NOMO-1 (cell line): Measurements from ENCODE around the gene SQOR.

Experiments
- DNase-seq, 2 experiments: peaks; one replicate each; lab custom pipeline; 2025; ENCODE audit not compliant: unreplicated experiment in 2 of 2; lab: John Stamatoyannopoulos, UW

The SQOR gene

DNA sequence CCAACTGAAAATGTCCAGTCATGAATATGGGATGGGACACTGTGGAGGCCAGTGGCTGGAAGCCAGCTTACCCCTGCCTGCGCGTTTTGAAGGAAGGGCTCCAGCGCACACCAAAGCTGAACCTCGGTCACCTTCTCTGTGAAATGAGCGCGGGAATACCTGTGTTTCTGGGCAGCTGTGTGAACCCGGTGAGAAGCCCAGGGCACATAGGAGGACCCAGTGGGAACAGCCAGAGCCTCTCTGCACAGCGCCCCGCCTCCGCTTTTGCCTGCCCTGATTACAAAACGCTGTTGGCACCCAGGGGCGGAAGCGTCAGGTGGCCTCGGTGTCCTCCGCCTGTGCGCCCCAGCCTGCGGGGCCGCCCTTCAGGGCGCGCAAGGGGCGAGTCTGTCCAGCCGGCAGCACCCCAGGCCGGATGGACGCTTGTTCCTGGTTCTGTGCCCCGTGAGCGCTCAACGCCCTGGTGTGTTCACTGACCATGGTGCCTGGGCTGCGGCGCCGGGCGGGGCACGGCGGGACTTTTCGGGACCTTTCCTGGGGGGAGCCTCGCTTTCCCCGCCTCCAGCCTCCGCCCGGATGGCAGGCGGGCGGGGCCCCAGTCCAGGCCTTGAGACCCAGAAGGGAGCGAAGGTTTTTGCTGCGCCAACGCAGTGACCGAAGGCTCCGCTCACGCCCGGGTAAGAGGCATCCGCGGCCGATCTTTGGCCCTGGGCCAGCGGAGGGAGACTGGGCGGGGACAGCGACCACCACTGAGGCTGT lies at the start of gene SQOR:
Gene SQOR, plus strand, starts transcription at position 598 of the 759 bp plus-strand sequence. CDS start 23,895 bp downstream, outside the sequence.
- DNase-seq = peak; percentile 71 to 92

DNA sequence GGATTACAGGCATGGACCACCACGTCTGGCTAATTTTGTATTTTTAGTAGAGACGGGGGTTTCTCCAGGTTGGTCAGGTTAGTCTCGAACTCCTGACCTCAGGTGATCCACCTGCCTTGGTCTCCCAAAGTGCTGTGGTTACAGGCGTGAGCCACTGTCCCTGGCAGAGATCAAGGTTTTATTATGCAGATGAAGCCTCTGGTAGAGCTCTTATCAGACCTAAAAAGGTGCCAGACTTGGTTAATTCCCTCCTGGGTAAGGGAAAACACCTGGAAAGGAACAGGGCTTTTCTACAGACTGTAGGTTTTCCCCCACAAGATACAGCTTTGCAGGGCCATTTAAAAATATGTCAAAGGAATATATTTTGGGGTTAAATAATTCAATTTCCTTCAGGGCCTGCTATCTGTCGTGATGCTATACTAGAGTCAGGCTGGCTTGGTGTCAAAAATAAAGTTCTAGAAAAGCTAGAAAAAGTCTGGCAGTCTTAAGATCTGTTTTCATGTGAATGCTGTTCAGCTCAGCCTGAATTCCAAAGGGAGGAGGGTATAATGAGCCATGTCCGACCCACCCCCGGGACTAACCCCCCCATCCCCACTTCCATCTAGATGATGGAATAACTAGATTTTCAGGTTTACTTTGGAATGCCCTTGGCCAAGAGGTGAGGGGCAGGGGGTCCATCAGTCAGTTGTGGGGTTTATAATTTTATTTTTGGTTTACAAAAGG lies 49.6 kb upstream of the SQOR start:
- DNase-seq = no peak

DNA sequence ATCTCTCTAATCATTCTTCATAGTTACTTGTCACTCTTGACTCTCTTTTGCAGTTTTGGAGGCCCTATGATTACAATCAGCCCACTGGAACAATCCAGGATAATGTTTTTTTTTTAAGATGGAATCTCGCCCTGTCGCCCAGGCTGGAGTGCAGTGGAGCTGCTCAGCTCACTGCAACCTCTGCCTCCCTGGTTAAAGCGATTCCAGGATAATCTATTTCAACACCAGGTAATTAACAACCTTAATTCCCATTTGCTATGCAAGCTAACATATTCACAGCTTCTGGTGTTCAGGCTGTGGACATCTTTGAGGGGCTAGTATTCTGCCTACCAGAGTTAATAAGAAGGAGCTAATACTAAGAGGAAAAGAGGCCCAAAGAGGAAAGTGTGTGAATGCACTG lies 48.7 kb upstream of the SQOR start:
- DNase-seq = no peak

DNA sequence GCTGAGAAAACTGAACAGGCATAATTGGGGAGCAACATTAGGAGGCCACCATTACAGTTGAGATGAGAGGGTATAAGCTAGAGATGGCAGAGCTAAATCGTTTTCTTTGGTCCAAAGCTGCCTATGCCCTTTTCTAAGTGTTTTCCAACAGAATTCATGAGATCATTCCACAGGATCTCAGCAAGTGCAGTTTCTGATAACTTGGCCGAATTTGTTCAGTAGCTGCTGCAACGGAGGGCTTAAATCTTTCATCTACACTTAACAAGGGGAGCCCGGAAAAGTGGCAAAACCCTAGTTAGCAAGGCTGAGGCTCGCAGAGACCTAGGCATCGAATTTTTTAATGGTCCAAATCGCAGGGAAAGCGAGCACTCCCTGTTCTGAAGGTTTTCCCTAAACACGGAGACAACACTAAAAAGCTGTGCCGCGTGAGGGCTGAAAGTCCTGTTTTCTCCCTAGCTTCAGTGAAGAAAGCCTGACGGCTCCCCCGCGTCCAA lies 48.2 kb upstream of the SQOR start:
- no peak for DNase-seq

DNA sequence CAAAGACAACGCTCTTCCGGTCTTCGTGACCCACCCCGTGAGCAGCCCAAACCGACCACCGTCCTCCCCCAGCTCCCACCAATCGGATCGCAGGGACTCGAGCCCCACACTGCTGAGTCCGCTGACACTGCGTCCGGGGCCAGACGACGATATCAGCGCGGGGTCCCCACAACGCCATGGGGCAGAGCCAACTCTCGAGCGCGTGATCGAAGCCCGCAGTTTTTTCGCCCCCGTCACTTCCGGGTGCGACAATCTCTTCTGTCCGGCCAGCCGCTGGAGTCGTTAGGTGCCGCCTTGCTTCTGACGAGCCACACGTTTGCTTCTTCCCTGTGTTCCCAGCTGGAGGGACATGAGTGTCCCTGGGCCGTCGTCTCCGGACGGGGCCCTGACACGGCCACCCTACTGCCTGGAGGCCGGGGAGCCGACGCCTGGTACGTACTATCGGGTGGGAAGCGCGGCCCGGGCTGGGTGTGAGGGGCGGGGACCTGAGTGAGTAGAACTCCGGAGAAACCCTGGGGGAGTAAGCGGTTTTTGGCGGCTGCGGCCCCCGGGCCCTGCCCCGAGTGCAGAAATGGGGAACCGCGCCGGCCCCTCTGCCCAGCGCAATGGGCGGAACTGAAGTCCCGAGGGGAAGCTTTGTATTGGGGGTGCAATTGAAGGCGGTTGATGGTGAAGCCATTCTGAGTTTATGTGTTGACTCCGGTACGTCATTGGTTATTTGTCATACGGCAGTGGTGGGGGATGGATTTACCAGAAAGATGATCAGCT lies 47.5 kb upstream of the SQOR start, which contains the start of gene BLOC1S6:
Gene BLOC1S6, plus strand, starts transcription at position 285 of the 768 bp plus-strand sequence. Its CDS starts 65 bp downstream, at position 350.
- DNase-seq = peak; percentile 86 to 87

DNA sequence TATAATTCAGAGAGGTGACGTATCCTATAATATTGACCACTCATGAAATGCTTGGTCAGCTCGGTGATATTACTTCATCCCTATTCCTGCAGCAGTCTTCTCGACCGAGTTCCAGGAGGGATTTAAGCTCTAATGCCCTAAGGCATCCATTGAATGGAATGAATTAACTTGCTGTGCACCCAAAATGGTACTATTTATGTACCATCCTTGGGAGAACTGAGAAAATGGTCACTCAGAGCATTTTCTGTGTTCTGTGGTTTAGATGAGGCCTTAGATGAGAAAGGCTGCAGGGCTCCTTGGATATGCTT lies 47.0 kb upstream of the SQOR start:
- DNase-seq = no peak

DNA sequence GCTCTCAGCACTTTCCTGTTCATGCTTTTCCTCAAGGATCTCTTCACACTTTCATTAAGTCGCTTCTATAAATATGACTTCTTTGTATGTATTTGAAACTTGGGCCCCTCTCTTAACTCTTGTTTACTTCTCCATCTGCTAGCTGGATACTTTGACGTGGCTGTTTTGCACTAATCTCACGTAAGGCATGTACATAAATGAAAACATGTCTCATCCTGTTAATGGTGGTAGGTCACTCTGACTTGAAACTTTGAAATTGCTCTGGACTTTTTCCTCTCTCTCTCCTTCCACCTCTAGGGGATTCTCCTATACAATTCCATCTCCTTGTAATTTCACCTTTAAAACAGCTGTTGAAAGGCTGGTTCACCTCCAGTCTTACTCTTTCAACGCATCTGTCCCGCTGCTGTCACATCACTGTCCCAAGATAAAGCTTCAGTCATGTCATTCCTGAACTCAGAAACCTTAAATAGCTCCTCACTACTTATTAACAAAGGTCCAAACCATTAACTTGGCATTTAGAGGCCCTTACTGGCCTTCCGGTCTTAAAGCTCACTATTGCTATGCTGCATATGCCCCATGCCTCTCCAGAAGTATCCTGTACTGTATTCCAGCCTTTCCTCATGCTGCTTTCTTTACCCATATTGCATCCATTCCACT lies 46.5 kb upstream of the SQOR start:
- no peak for DNase-seq

DNA sequence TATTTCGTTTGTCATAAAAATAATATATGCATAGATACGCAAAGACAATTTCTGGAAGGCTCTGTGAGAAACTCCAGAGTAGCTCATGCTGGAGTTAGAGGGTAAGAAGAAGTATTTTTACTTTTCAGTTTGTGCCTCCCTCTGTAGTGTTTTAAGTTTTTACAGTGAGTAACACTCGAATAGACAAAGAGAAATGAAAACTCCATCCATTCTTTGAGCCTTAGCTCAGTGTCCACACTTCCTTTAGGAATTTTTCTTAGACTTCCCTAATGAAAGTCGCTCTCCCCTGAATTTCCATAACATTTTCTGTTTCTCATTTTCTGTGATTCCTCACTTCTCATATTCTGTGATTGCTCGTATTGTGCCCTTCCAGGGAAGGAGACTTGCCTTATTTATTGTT lies 45.6 kb upstream of the SQOR start:
- DNase-seq = no peak

DNA sequence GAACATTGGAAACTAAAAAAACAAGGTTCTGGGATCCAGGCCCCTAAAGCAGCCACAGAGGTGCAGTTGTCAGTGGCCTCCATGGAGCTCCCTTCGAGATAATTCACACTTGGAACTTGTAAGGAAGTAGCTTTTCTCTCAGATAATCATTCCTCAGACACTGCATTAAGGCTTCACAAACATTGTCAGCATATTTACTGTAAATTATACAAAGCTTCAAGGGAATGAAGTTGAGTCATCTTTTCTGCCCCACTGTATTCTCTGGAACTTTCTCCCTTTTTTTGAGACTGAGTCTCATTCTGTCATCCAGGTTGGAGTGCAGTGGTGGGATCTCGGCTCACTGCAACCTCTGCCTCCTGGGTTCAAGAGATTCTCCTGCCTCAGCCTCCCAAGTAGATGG lies 40.5 kb upstream of the SQOR start:
- no peak for DNase-seq

DNA sequence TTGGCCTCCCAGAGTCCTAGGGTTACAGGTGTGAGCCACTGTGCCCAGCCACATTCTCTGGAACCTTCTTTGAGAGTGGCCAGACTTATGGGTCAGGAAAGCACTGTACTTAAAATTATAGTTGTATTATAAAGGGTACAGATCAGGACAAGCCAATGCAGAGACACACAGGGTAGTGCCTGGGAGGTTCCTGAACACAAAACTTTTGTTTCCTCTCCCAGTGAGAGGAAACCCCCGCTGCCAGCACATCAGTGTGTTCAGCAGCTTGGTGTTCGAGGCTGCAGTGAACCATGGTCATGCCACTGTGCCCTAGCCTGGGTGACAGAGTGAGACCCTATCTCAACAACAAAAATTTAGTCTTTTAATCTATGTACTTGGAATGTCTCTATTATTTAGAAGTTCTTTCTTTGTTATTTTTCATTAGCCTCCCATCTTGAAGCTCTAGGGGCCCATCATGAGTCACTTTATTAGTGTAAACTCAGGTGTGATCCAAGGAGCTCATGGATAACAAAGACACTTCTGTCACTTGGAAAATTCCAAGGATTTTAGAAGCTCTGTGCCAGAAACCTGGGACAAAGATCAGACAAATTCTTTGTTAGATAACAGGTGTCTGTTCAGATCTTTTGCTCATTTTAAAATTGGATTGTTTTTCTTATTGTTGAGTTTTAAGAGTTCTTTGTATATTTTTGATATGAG lies 39.8 kb upstream of the SQOR start:
- DNase-seq = no peak

DNA sequence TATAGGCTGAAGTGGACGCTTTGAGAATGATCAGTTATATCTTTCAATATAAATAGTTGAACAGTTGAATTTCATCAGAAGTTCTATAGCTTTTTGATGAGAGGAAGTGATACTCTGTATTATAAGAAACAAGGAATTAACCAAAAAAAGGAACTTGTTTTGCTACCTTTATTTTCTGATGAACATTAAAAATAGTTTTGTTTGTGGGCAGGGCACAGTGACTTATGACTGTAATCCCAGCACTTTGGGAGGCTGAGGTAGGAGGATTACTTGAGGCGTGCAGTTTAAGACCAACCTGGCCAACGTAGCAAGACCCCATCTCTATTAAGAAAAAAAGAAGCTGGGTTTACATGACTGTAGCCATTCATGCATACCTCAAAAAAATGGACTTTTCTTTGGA lies 30.9 kb upstream of the SQOR start:
- DNase-seq = peak; percentile 39 to 84

DNA sequence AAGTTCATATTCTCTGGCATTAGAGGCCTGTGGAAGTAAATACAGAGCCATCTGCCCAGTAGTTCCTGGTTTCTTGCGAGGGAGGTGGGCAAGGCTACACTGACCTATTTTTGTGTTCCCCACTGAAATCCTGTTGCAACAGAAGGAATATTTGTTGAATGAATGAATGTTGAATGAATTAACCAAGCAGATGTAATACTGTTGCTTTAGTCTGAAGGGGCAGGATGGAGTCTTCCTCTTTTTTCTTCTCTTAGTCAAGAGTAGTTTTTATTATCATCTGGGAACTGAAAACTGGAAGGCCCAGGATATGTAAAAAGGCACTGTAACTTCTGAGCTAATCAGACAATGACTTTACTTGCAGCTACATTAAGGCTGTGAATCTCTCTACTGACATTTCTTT lies 30.5 kb upstream of the SQOR start:
- peak; percentile 28 to 73 for DNase-seq

DNA sequence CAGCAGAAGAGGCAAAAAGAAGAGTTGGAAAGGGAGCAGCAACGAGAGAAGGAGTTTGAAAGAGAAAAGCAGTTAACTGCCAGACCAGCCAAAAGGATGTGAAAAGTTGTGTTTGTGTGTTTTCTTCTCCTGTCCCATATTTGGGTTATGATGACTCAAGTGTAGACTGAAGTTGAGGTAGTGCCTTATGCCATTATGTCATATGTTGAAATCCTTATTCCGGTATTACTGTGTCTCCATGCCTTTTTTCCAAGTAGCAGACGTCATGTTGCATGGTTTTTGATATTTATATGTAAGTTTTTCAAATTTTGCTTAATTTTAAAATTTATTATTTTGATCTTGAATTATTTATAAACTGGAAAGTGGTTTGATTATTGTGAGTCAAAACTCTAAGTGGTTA lies 28.4 kb upstream of the SQOR start:
- DNase-seq = peak; percentile 15 to 33

DNA sequence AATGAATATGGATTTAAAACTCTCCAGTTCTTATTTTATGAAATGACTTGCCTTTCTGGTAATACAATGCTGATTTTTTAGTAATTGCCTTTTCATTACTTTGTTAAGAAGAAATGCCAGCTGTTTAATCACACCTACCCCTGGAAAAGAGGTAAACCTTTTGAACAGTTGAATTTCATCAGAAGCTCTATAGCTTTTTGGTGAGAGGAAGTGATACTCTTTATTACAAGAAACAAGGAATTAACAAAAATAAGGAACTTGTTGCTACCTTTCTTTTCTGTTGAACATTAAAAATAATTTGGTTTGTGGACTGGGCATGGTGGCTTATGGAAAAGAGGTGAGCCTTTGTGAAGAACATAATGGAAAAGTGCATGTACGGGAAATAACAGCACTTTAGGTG lies 28.0 kb upstream of the SQOR start:
- peak; percentile 71 to 87 for DNase-seq

DNA sequence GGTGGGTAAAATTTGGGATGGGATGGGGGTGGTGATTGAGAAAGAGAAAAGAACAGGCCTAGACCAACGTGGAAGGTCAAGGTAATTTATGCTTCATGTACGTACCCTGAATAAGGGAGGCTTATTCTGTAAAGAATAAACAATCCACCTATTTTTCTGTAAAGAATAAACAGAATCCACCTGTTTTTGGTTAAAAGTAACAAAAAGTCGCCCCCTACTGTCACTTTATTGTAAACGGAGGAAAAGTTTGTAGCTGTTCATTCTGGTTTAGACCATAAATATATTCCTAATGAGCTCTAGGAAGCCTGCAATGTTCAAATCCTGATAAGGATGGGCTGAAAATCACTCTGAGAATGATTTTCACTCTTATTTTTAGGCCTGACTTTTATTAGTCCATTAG lies 23.5 kb upstream of the SQOR start:
- DNase-seq = peak in 1 of 2 experiments; percentile 32

DNA sequence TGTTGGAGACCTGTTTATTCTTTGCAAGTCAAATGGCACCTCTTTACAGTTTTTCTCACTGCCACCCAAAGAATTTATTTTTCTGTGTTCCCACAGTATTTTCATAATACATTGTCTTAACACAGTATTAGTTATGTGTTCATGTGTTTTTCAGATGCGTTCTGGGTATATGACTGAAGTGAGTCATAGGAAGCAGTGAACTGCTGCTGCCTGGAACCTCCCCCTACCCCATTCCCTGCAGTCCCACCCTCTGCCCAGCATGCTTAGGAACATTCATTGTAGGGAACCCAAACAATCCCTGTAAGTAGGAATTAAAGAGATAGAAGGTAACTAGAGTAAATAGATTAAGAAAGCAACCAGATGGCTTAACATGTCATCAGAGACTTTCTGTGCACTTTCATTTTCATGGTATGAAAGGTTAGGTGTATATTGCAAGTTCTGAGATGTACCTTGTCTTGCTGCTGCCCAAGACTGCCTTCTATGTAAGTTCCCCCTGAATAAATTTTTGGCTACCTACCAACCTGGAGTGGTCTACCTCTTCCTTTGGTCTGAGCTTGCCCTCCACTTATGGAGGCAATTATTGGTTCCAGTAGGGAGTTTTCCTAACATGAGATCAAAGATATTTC lies 21.9 kb upstream of the SQOR start:
- no peak for DNase-seq

DNA sequence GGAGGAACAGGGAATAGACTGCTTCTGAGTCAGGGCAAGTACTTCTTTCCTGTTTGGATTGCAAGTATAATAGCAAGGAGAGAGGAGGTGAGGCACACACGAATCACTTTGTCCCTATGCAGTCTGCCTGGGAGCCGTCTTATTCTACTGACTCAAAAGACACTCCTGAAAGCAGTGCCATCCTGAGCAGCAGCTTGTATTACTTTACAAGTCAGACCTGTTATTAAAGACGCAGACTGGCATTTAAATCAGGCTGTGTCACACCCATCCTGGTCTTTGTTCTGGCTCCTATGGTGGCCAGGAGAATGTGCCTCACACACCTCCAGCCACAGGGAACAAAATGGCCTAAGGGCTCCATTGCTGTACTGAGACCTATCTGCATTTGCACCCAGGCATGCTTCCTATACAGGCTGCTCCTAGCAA lies 17.9 kb upstream of the SQOR start:
- no peak for DNase-seq

DNA sequence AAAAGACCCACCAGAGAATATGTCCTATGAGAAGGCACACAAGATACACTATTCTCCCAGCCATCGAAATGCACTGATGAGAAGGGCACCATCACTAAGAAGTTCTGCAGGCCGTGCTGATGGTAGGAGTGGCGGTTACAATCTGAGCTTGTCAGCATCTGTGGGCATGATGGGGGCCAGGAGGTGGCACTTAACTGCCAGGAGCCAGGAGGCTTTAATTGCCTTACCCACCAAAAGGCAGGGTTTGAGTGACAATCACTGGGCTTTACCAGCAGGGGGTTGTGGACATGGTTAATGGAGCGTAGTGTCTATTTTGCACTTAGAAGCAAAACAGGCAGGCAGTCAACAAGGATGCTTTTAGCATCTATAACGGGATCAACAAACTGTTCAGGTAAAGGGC lies 16.0 kb upstream of the SQOR start:
- DNase-seq = peak; percentile 23 to 32

DNA sequence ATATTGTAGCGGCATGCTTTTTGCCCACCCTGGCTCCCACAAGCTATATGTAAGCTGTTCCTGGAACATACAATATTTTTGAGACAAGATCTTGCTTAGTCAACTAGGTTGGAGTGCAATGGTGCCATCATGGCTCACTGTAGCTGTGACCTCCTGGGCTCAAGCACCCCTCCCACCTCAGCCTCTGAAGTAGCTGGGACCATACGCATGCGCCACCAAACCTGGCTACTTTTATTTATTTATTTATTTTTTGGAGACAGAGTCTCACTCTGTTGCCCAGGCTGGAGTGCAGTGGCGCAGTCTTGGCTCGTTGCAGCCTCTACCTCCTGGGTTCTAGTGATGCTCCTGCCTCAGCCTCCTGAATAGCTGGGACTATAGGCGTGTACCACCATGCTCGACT lies 6.7 kb upstream of the SQOR start:
- no peak for DNase-seq
